HG02610 (cell line): ENCODE results near the gene PALLD.

Source experiments
- ATAC-seq: cut with Tn5 transposase; IDR thresholded peaks from one replicate; pipeline ENCODE4 v1.9.1; 2021; ENCODE audit warnings: mild to moderate bottlenecking, moderate library complexity; ENCODE audit not compliant: unreplicated experiment

PALLD gene

DNA sequence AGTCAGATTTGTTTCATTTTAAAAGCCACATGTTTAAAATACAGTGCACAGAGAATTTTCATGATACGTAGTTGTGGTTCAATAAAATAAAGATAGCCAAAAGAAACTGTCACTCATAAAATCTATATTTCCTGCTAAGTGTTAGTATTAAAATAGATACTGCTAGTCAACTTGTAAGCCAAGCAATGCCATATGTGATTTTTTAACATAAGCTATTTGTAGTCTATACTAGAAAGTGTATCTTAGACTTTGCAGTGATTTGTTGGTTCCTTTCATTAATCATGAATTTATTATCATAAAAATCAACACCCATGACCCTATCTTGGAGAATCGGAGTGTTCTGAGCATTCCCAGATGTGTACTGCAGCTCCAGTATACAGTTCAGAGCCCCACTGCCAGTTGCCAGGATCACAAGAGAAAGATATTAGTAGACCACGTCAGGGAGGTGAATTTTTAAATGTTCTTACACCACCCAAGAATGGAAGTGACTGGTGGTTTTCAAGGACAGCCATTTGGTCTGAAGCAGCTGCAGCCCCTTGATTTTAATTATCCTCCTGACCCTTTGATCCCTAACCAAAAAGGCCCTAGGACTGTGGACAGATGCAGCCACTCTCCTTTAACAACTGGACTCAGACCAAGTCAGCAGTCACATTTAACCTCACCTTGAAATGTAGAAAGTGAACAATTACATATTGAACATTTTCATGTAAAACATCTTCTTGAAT, 163.1 kb downstream of the PALLD start:
- ATAC-seq = no peak

DNA sequence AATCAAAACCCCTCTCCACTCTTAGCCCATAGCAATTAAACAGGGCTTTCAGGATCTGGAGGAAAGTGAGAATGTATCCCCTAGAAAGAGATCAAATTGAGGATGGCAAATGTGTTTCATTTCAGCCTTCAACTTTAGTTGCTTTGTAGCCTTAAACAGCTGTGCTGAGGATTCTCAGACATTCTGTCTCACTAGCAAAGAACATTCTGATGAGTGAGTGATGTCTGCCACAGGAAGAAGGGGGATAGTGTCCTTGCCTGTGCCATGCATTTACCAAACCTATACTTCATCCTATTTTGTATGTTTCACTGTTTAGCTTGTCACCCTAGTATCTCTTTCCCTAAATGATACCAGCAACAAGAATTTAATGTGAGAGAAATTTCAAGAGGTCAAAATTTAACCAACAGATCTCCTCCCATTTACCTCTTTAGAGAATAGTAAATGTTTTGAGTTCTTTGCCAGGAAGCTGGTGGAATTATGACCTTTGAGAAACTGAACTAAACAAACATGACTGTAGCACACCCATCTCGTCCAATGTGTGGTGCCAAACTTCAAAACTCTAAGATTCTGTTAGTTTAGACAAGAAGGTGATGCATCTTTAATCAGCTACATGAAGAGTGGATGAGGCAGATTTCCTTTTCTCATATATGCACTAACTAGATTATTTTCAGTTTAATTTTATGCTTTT, 165.6 kb downstream of the PALLD start:
- no peak for ATAC-seq

DNA sequence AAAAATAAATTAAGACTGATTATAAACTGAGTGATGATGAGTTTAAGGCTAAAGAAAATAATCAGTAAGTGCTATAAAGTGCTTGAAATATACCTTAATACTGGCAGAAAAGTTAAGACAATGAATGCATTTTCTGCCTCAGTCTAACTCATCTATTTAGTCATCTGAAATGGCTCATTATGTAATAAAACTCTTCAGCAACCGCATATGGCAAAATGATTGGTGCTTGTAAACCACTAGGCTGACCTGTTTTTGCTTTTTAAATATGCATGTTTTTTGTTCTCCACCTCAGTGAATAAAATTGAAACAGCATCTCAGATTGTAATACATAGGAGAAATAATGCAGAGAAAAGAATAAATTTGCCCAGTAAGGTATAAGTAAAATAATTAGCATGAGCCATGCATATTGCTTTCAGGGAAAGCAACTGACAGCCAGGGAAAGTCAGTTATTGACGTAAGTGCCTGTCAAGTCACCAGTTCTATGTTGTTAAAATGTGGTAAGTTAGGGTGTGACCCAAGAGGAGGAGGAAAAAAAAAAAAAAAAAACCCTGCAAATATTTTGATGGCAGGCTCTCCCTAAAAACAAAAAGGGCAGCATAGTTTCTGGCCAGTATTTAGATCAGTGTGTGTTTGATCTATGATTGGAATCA, 167.5 kb downstream of the PALLD start:
- no peak for ATAC-seq

DNA sequence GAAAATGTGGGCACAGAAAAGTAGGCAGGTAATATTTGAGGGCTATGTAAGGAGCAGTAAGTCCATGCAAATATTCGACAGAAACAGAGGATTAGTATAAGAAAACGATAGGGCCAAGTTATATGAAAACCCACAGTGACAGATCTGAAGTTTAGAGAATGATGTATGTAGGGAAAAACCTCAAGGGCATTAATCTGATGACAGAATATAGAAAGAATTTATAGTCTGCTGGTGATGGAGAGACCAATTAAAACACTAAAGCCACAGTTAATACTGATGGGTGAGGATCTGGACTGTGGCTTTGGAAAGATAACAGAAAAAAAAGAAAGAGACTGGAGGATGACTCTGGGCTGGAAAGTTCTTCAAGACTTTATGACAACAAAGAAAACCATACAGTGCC, 169.7 kb downstream of the PALLD start:
- ATAC-seq = no peak

GRCh38 chr4:168667376-168667775, 170.5 kb downstream of the PALLD start:
- no peak for ATAC-seq

DNA sequence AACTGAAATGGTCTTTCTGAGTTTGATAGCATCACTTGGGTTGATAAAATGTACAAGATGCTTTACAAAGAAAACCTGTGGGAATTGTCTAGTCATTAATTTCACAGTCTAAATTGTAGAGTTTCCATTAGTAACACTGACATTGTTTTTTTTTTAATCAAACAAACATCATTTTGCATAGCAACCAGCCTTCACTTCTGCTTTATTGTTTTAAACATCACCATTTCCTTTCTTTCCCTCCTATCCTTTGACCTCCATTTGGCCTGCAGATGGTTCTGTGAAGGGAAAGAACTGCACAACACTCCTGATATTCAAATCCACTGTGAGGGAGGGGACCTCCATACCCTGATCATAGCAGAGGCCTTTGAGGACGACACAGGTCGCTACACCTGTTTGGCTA, 171.1 kb downstream of the PALLD start:
- no peak for ATAC-seq

DNA sequence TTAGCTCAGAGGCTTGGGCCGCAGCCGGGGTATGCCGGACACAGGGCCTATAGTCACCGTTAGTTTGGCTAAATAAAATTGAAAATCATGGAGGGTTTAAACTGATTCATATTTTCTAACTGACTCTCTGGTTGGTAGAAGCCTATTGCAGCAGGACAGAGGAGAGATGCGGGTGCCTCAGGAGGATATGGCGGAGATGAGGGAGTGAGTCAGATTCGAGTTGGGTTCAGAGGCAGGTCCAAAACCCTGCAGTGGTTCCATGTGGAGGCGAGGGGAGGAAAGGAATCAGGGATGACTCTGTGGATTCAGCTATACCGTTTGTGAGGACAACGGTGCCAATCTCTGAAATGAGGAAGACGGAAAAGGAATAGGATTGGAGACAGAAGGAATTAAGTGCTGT, 176.6 kb downstream of the PALLD start:
- no peak for ATAC-seq

GRCh38 chr4:168674077-168674747, 177.4 kb downstream of the PALLD start:
- no peak for ATAC-seq

DNA sequence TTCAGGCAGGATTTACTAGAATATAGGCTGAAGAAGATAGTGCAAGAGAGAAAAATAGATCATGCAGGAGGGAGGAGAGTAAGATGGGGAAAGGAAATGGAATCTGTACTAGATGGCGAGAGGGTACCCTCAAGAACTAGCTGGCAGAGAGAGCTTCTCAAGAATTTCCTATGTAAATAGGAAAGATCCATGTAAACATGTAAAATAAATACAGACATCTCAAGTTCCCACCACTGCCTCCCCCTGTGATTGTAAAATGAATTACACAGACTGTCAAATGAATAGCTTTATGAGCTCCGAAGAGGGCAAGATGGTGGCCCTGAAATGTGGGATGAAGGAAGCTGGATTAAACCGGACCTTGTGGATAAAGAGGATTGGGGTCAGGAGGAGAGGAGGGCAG, 178.0 kb downstream of the PALLD start:
- ATAC-seq = no peak

GRCh38 chr4:168677063-168677462, 180.2 kb downstream of the PALLD start:
- no peak for ATAC-seq

DNA sequence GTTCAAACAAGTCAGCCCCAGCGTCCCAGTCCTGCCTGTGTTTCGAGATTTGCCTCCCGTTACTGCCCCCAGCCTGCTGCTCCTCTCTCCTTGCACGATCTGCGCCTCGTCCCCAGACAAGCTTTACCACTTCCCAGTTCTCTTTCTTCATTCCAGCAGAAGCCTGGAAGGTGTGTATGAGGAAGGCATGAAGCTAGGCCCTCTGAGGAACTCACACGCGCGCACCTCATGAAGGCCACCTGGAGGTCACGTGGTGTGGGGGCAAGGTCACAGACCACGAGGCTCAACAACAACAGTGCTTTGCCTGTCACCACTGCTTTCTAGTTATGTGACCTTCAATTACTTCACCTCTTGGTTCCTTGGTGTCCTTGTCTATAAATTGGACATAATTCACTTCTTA, 181.0 kb downstream of the PALLD start:
- no peak for ATAC-seq

DNA sequence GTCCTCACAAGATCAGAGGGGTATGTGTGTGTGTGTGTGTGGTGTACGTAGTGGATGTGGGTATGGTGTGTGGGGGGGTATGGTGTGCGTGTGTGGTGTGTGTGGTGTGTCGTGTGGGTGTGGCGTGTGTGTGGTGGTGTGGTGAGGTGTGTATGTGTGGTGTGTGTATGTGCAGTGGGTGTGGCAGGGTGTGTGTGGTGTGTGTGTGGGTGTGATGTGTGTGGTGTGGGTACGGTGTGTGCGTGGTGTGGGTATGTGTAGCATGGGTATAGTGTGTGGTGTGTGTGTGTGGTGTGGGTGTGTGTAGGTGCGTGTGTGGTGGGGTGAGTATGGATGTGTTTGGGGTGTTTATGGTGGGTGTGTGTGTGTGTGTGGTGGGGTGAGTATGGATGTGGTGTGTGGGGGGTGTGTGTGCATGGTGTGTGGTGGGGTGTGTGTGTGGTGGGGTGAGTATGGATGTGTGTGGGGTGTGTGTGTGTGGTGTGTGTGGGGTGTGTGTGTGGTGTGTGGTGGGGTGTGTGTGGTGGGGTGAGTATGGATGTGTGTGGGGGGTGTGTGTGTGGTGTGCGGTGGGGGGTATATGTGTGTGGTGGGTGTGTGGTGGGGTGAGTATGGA, 182.0 kb downstream of the PALLD start:
- no peak for ATAC-seq

- ATAC-seq = no peak
These were observed 182.5 kb downstream of the PALLD start for GRCh38 chr4:168679397-168679796.

- ATAC-seq = no peak
These were observed 183.0 kb downstream of the PALLD start for GRCh38 chr4:168679819-168680218.

DNA sequence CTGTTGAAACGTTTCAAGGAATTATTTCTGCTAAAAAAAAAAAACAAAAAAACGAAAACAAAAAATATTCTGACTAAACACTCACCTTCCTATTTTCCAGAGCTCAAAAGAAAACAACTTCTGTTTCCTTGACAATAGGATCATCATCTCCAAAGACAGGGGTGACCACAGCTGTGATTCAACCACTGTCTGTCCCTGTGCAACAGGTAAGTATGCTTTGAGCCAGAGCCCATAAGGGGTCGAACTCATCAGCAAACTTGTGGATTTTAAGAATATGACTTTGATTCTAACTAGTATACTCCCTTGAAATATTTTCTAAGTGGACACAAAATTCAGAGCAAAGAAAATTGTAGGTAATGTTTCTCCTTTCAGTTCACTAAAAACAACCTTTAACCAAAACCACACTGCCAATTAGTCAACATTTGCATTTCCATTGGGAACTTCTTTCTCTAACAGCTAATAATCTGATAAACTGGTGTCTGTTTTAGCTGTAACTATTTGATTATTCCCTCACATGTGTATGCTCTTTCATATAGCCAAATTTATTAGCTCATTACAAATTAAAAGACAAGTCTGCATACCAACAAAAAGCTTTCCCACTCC, 186.1 kb downstream of the PALLD start:
- no peak for ATAC-seq

DNA sequence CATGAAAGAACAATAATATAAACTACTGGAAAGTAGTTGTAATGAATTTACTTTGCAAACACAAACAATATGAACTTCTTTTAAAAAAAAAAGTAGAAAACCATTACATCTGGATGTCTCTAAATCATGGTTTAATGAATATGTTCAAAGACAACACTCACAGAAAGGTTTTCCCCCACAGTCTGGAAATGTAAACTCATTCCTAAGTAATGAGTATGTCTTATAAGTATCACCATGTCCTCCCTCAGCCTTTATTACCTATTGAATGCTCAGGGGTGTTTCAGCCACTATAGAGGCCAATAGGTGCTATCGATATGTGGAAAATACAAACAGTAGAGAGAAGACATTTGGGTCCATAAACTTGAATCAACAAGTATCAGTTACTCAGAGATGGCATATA, 186.7 kb downstream of the PALLD start:
- no peak for ATAC-seq

DNA sequence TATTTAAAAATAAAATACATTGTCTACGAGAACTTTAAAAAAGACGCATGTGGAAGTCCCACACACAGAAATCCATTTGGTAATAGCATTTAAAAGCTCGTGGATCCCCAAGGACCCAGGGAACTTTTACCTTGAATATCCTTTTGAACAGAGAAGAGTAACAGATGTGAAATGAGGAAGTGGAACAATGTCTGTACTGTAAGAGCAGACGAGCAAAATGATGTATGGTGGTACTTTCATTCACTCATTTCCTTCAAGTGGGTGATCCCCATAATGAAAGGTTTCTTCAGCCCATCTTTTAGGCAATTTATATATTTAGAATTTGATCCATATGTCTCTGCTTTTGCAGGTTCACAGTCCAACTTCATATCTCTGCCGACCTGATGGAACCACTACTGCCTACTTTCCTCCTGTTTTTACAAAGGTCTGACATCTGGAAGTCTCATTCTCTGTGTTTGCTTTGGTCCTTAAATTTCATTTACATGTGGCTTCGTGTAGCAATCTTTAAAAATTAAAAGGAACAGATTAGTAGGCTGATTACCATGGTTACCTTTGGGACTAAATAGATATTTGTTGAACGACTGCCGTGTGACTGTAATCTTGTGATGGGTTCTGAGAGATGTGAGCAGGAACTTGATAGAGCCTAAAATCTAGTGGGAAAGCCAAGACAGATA, 188.4 kb downstream of the PALLD start:
- peak; percentile 93 for ATAC-seq

GRCh38 chr4:168688584-168688983, 191.7 kb downstream of the PALLD start:
- no peak for ATAC-seq

GRCh38 chr4:168689791-168690190, 192.9 kb downstream of the PALLD start:
- ATAC-seq = no peak

GRCh38 chr4:168690199-168690598, 193.3 kb downstream of the PALLD start:
- ATAC-seq = no peak
